Neural progenitor cell (in vitro differentiated cells): Measurements from ENCODE around the gene RAD51B.

Source experiments
- EZH2 ChIP-seq: fragments of 200-600 bp; sonication (generic); IDR thresholded peaks from 2 replicates; pipeline ENCODE4 v1.6.1; 2017; ENCODE audit warnings: antibody characterized with exemption, mild to moderate bottlenecking, moderate library complexity
- TF ChIP-seq, protein P1 (sequence below): fragments of 200-600 bp; sonication (generic); IDR thresholded peaks from 2 replicates; pipeline ENCODE4 v1.5.1; 2017; ENCODE audit warnings: antibody characterized with exemption, mild to moderate bottlenecking

DNA sequence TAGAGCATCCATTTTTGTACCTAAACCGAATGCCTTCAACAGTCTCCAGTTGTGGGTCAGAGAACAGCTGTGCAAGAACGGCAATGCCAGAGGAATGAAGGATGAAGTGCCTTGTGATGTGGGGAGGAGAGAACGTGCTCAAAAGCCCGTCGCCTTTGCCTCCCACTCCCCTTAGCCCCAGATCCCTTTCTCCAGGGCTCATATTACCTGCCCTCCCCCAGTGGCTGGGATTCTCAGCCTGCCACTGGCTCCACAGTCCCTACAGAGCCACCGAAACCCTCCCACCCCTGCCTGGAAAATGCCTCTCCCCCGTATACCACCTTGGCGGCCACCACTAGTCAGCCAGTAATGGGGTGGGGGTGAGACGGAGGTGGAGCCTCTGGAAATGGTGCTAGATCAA is 814.8 kb downstream of the RAD51B start:
- TF ChIP-seq EZH2: no peak
- TF ChIP-seq, protein P1, sequence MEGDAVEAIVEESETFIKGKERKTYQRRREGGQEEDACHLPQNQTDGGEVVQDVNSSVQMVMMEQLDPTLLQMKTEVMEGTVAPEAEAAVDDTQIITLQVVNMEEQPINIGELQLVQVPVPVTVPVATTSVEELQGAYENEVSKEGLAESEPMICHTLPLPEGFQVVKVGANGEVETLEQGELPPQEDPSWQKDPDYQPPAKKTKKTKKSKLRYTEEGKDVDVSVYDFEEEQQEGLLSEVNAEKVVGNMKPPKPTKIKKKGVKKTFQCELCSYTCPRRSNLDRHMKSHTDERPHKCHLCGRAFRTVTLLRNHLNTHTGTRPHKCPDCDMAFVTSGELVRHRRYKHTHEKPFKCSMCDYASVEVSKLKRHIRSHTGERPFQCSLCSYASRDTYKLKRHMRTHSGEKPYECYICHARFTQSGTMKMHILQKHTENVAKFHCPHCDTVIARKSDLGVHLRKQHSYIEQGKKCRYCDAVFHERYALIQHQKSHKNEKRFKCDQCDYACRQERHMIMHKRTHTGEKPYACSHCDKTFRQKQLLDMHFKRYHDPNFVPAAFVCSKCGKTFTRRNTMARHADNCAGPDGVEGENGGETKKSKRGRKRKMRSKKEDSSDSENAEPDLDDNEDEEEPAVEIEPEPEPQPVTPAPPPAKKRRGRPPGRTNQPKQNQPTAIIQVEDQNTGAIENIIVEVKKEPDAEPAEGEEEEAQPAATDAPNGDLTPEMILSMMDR: no peak
